Measurements from ENCODE around the gene COMMD6. TPM values are rescaled to one million over a fixed set of nuclear protein-coding genes. Genes with fewer than 3 reads are reported as not detected.

COMMD6 gene
- total RNA-seq, 1 donor = 24.5 TPM

DNA sequence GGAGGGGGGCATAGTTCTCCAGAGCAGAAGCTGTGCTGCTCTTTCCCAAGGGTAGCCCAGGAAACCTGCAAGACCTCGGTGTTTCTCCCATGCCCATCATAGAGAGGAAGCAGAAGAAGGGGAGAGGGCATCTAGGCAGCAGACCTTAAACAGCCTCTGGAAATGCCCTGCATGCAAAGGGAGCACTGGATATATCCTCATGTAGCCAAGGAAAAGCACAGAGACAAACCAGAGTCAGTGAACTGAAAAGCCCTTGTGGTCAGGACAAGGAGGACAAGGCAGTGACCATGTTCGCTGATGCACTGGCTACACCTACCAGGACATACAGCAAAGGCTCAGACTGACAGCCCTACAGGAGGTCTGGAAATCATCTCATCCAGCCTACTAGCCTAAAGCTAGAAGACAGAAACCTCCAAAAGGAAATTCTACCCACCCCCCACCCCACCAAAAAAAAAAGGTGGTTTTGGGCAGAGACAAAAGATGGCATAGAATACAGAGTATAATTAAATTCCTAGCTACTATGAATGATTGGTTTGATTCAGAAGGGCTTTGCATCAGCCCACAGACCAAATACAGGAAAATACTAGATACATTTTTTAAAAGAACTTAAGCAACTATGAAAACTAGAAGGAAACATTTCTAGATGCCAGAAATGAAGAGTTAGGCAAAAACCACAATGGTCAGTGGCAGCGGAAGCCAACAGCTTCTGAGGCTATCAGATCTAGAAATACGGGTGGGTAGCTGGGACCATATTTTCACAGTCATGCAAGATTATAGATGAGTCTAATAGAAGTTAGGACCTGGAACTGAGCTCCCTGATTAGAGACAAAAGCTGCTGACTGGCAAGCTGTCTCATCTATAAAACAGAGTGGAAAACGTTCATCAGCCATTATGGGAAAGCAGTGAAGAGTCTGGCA, 51.2 kb downstream of the COMMD6 start:
- DNase-seq (ENCODE audit: low read depth in 2 of 3, low spot score in 2 of 3) = peak in 1 of 3 donors; percentile 44

- DNase-seq (ENCODE audit: low read depth in 2 of 3, low spot score in 2 of 3) = no peak
Measured at GRCh38 chr13:75485286-75486062, 52.2 kb downstream of the COMMD6 start.

DNA sequence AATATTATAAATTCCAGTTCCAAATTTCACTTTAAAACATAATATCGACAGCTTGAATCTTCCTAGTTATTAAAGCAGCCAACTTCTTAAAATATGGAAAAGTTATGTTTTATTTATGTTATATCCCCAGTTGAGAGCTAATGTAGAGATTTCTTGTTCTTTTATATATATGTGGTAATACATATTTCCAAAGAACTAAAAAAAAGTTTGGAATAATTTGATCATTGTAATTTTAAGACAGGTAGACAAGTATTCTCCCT, 54.9 kb downstream of the COMMD6 start:
- DNase-seq (ENCODE audit: low read depth in 2 of 3, low spot score in 2 of 3) = no peak

GRCh38 chr13:75482070-75482819, 55.4 kb downstream of the COMMD6 start, which contains the start of gene TBC1D4:
TBC1D4 (minus strand) TSS chr13:75482169; CDS start chr13:75481767, 402 bp downstream.
- peak; percentile 6 to 89 (median 88) for DNase-seq (ENCODE audit: low read depth in 2 of 3, low spot score in 2 of 3)

DNA sequence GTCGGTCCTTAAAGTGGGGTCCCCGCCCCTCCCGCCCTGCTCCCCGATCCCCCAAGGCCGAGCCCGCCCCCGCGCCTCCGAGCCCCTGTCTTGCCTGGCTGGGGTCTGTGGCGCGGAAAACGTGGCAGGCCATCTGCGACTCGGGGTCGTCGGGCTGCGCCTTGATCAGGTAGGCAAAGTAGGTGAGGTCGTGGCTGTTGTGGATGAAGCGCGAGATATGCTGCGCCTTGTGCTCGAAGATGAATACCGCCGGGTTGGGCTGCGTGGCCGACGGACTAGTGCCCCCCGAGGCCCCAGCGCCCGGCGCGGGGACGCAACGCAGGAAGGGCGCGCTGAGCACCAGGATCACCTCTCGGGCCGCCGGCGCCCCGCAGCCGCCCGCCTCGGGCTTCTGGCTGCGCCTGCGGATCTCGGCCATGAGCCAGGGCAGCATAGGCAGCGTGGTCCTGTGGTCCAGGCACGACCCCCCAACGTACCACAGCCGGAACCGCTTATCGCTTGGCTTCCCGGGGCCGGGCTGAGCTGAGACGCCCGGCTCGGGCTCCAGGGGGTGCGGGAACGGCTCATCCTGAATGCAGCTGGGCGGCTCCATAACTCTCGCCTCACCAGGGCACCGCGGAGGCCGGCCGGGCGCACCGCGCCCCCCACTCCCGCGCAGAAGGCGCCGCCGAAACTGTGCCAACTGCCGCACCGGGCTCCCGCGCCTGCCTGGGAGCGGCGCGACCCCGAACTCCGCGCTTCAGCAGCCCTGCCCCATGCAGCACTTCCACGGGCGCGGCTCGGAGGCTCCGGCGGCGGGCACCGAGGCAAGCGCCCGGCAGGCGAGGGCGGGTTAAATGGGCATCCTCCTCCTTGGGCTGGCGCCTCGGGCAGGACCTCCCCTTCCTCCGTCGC, 56.2 kb downstream of the COMMD6 start:
- DNase-seq (ENCODE audit: low read depth in 2 of 3, low spot score in 2 of 3) = peak in 2 of 3 donors; percentile 24 to 28

DNA sequence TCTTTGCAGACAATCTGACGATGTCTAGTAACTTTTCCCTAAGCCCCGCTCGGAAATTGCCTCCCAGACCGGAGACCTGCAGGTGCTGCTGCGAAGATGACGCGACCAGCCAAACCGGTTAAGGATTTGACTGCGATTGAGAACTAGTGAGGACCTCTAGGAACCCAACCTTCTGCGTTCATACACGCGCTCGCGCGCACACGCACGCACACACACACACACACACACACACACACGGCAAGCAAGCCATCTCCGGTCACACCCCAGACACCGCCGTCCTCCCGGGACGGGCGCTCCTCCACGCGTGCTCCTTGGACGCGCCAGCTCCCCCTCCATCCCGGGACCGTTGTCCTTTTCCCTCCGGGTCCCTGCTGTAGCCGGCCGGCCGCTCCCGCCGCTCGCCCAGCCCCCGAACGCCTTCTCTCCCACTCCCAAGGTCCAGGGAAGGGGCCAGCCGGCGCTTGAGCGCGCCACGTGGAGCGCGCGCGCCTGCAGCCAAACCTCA, 56.9 kb downstream of the COMMD6 start:
- peak in 2 of 3 donors; percentile 21 to 36 for DNase-seq (ENCODE audit: low read depth in 2 of 3, low spot score in 2 of 3)

- DNase-seq (ENCODE audit: low read depth in 2 of 3, low spot score in 2 of 3) = peak in 2 of 3 donors; percentile 9 to 27
Measured at GRCh38 chr13:75479102-75479740, 58.4 kb downstream of the COMMD6 start.

DNA sequence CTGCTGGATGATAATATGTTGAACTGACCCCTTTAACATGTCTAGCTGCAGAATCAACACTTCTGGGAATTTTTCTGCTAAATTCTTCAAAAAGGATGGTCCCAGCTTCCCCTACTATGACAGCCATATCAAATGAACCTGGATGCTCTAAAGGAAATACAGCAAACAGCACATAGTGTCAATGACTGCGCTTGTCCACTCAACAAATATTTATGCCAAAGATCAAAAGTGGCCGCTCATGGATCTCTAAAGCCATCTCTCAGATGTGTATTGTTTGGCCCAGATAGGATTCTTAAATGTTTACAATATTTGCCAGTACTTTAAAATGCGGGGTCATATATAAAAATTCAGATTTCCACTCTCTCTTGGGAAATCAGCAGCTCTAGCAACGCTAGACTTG, 59.0 kb downstream of the COMMD6 start:
- DNase-seq (ENCODE audit: low read depth in 2 of 3, low spot score in 2 of 3) = no peak

Other genes starting within 250 kb of the COMMD6 start
- 6.5 TPM for gene TBC1D4, start 55.7 kb downstream of the COMMD6 start, total RNA-seq
- gene UCHL3, start 11.9 kb upstream of the COMMD6 start, total RNA-seq = 7.3 TPM
- gene LMO7, start 98.5 kb upstream of the COMMD6 start, total RNA-seq = 6.7 TPM

Data from hematopoietic multipotent progenitor cell (in vitro differentiated cells).